GM10847 (cell line): ENCODE data around the gene CNGA1.
A peak's percentile ranks its signal among the peaks of the same experiment; 100 is the strongest.

Source experiments
- POLR2A ChIP-seq: IDR thresholded peaks from 2 replicates; pipeline ENCODE4 v1.6.1; 2011; ENCODE audit not compliant: insufficient read length; ENCODE audit errors: extremely low read depth

CNGA1 gene

GRCh38 chr4:47930971-47931804 is 85.3 kb downstream of the CNGA1 start:
- no peak for TF ChIP-seq POLR2A

- TF ChIP-seq POLR2A, result no peak
Observed at GRCh38 chr4:47929682-47930201, 86.7 kb downstream of the CNGA1 start.

GRCh38 chr4:47926667-47927258 is 89.7 kb downstream of the CNGA1 start:
- no peak for TF ChIP-seq POLR2A

DNA sequence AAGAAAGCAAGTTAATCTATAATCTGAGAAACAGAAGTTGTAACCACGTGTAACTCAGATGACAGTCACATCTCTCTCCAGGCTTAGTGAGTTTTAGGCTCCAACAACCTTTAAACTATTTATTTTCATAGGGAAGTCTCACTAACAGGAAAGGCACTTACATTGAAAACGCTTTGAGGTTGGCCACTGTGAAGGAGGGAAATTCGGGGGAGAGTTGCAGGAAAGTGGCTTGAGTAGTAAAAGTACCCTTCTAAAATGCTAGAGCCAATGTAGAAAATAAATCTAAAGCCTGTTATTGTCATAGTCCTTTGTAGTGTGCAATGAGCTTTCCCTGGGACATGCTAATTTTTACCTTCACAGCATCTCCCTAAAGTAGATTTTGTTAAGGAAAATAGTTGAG is 101.1 kb downstream of the CNGA1 start:
- TF ChIP-seq POLR2A, result no peak

DNA sequence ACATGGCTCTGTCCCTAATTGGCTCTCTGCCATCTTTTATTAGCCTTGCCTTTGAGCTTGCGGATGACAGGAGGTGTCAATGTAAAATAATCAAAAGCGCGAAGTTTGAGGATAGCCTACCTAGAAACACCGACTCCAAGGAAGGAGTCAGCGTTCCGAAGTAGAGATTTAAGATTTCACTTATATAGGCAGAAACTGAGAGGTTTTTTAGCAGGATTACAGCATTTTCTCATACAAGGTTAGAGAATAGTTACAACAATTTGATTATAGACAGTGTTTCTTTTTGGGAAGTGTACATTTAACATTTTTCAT is 101.6 kb downstream of the CNGA1 start:
- TF ChIP-seq POLR2A, result no peak

GRCh38 chr4:47914220-47914925 is 102.1 kb downstream of the CNGA1 start, which contains the start of gene NFXL1:
NFXL1 (minus strand) TSS chr4:47914583; CDS start chr4:47914203, 380 bp downstream.
- TF ChIP-seq POLR2A, result peak; percentile 88

GRCh38 chr4:47913861-47914219 is 102.6 kb downstream of the CNGA1 start:
- no peak for TF ChIP-seq POLR2A

DNA sequence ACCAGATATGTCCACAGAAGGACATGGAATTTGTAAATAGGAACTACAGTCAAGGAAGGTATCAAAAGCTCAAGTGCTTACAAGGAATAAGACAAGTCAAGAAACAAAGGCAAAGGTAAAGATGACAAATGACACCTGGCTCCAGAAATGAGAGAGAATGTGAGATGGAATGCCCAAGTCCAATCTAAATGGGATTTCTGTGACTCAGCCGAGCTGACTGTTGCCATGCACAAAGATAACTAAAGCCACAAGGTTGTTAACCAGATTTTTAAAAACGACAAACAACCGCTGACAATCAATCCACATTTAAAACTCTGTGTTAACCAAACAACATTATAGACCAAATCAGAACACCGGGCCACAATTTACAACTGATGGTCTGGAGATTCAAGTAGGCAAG is 103.2 kb downstream of the CNGA1 start:
- TF ChIP-seq POLR2A, result no peak

- no peak for TF ChIP-seq POLR2A
Observed at GRCh38 chr4:47907089-47907646, 109.3 kb downstream of the CNGA1 start.

DNA sequence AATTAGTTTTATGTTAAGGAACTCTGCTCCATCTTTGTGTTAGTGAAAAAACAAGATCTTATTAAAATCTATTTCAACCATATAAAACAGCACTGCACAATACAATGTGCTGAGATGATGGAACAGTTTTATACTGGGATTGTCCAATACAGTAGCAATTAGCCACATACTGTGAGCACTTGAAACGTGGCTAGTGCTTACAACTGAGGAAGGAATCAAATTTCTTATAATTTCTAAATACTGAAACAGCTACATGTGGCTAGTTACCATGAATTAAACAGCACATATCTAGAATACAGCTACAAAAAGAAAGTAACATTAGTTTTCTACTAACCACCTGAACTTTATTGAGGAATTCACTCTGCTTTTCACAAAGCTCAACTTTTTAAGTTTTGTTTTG is 116.8 kb downstream of the CNGA1 start:
- TF ChIP-seq POLR2A, result no peak

DNA sequence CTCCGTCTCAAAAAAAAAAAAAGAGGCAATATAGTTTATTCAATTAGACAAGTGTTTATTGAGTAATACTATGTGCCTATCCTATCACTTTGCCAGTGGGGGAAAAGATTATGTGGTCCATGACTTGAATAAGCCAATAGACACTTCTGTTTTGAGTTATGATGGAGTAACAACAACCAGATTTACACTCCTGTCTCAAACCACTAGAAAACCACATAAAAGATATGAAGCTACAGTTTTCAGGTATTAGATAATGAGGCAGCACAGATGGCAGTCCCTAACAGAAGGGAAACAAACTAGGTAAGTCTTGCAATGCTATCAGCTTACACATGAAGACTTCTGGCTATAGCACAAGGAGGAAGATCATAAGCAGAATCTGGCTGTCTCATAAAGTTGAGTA is 124.6 kb downstream of the CNGA1 start:
- TF ChIP-seq POLR2A, result no peak
